H9 (cell line): ENCODE results near the gene USP21. TPM values are rescaled to one million over a fixed set of nuclear protein-coding genes. Genes with fewer than 3 reads are reported as not detected.

ENCODE experiments used
- DNase-seq: peaks from one replicate; pipeline ENCODE4 v3.0.0-alpha.2; 2017
- H2AFZ ChIP-seq: one replicate; pipeline ENCODE4 v1.6.1; 2013; ENCODE audit warnings: mild to moderate bottlenecking, low read length, control low read depth, moderate library complexity
- H2AK5ac ChIP-seq: 2 replicates; pipeline ENCODE4 v1.6.1; 2013; ENCODE audit warnings: low read length, control low read depth, mixed read lengths; ENCODE audit not compliant: insufficient read length
- H2BK120ac ChIP-seq: one replicate; pipeline ENCODE4 v1.6.1; 2013; ENCODE audit warnings: low read depth, mild to moderate bottlenecking, low read length, control low read depth, inconsistent platforms; ENCODE audit not compliant: poor library complexity, severe bottlenecking
- H2BK12ac ChIP-seq: 2 replicates; pipeline ENCODE4 v1.6.1; 2013; ENCODE audit warnings: low read length, control low read depth, mixed read lengths, low read depth; ENCODE audit not compliant: insufficient read length
- H2BK15ac ChIP-seq: 2 replicates; pipeline ENCODE4 v1.6.1; 2013; ENCODE audit warnings: low read depth, low read length, control low read depth
- H2BK20ac ChIP-seq: one replicate; pipeline ENCODE4 v1.6.1; 2013; ENCODE audit warnings: low read depth, mild to moderate bottlenecking, low read length, control low read depth, inconsistent platforms; ENCODE audit not compliant: poor library complexity, severe bottlenecking
- H2BK5ac ChIP-seq: 2 replicates; pipeline ENCODE4 v1.6.1; 2013; ENCODE audit warnings: low read length, control low read depth, mixed read lengths; ENCODE audit not compliant: insufficient read length
- H3K14ac ChIP-seq: 2 replicates; pipeline ENCODE4 v1.6.1; 2013; ENCODE audit warnings: low read length, control low read depth; ENCODE audit not compliant: insufficient read depth
- H3K18ac ChIP-seq: 2 replicates; pipeline ENCODE4 v1.6.1; 2013; ENCODE audit warnings: low read depth, mild to moderate bottlenecking, mixed read lengths, low read length, control low read depth; ENCODE audit not compliant: insufficient read length
- H3K23ac ChIP-seq: 2 replicates; pipeline ENCODE4 v1.6.1; 2013; ENCODE audit warnings: low read length, control low read depth, mixed read lengths, low read depth; ENCODE audit not compliant: insufficient read length
- H3K23me2 ChIP-seq: 2 replicates; pipeline ENCODE4 v1.6.1; 2013; ENCODE audit warnings: low read depth, mild to moderate bottlenecking, mixed read lengths, low read length, control low read depth; ENCODE audit not compliant: insufficient read length, poor library complexity, severe bottlenecking
- H3K27ac ChIP-seq: 2 replicates; pipeline ENCODE4 v1.5.1; 2013; ENCODE audit warnings: low read length, control low read depth, mixed read lengths, low read depth; ENCODE audit not compliant: insufficient read length
- H3K27me3 ChIP-seq: 2 replicates; pipeline ENCODE4 v1.6.1; 2013; ENCODE audit warnings: low read length, control low read depth, inconsistent platforms; ENCODE audit not compliant: insufficient read depth
- H3K4ac ChIP-seq: 2 replicates; pipeline ENCODE4 v1.6.1; 2013; ENCODE audit warnings: low read depth, mild to moderate bottlenecking, control low read depth, inconsistent platforms, low read length, moderate library complexity
- H3K4me1 ChIP-seq: 2 replicates; pipeline ENCODE4 v1.6.1; 2013; ENCODE audit warnings: low read length, control low read depth, inconsistent platforms; ENCODE audit not compliant: insufficient read depth
- H3K4me2 ChIP-seq: 2 replicates; pipeline ENCODE4 v1.6.1; 2013; ENCODE audit warnings: low read length, control low read depth, mixed read lengths; ENCODE audit not compliant: insufficient read length, insufficient read depth
- H3K56ac ChIP-seq: 2 replicates; pipeline ENCODE4 v1.6.1; 2013; ENCODE audit warnings: low read depth, mild to moderate bottlenecking, mixed read lengths, low read length, control low read depth; ENCODE audit not compliant: insufficient read length
- H3K79me1 ChIP-seq: 2 replicates; pipeline ENCODE4 v1.6.1; 2013; ENCODE audit warnings: low read depth, mild to moderate bottlenecking, moderate library complexity, low read length, control low read depth, inconsistent platforms; ENCODE audit not compliant: insufficient read depth, poor library complexity, severe bottlenecking
- H3K79me2 ChIP-seq: 2 replicates; pipeline ENCODE4 v1.6.1; 2013; ENCODE audit warnings: low read length, control low read depth, inconsistent platforms; ENCODE audit not compliant: insufficient read depth
- H3K9ac ChIP-seq: 2 replicates; pipeline ENCODE4 v1.6.1; 2013; ENCODE audit warnings: low read length, control low read depth, mixed read lengths; ENCODE audit not compliant: insufficient read length; ENCODE audit errors: extremely low read depth
- H3K9me3 ChIP-seq: one replicate; pipeline ENCODE4 v1.6.1; 2013; ENCODE audit warnings: low read depth, low read length, inconsistent platforms; ENCODE audit not compliant: control insufficient read depth
- H3T11ph ChIP-seq: one replicate; pipeline ENCODE4 v1.6.1; 2013; ENCODE audit warnings: mild to moderate bottlenecking, low read length, control low read depth, inconsistent platforms
- H4K20me1 ChIP-seq: one replicate; pipeline ENCODE4 v1.6.1; 2013; ENCODE audit not compliant: control insufficient read depth, insufficient read length, insufficient read depth
- H4K5ac ChIP-seq: 2 replicates; pipeline ENCODE4 v1.6.1; 2013; ENCODE audit warnings: low read depth, mild to moderate bottlenecking, mixed read lengths, low read length, control low read depth; ENCODE audit not compliant: insufficient read length
- H4K8ac ChIP-seq: replicated peaks from 2 replicates; pipeline ENCODE4 v1.6.1; 2013; ENCODE audit warnings: low read length, control low read depth, mixed read lengths, low read depth; ENCODE audit not compliant: insufficient read length
- H4K91ac ChIP-seq: 2 replicates; pipeline ENCODE4 v1.6.1; 2013; ENCODE audit warnings: low read depth, mild to moderate bottlenecking, moderate library complexity, mixed read lengths, low read length, control low read depth; ENCODE audit not compliant: insufficient read length
- H3K27ac Mint-ChIP-seq, 3 experiments: 2 replicates in 2 of 3; 3 replicates in 1 of 3; pipeline ENCODE4 v1.8.0; 2020 to 2021; ENCODE audit warnings: mixed read lengths in 3 of 3, mild to moderate bottlenecking in 1 of 3, moderate library complexity in 1 of 3
- H3K27me3 Mint-ChIP-seq: 2 replicates; pipeline ENCODE4 v1.8.0; 2021; ENCODE audit warnings: low read depth, mild to moderate bottlenecking, moderate library complexity, mixed read lengths
- H3K36me3 Mint-ChIP-seq, 3 experiments: 2 replicates in 2 of 3; 3 replicates in 1 of 3; pipeline ENCODE4 v1.8.0; 2020 to 2021; ENCODE audit warnings: low read depth in 3 of 3, mixed read lengths in 3 of 3; ENCODE audit not compliant: insufficient read depth in 1 of 3
- H3K4me1 Mint-ChIP-seq, 2 experiments: 2 replicates each; pipeline ENCODE4 v1.8.0; 2020; ENCODE audit warnings: mixed read lengths in 2 of 2
- H3K4me3 Mint-ChIP-seq, 2 experiments: 2 replicates in 1 of 2; 3 replicates in 1 of 2; pipeline ENCODE4 v1.8.0; 2020 to 2021; ENCODE audit warnings: mild to moderate bottlenecking in 2 of 2, mixed read lengths in 2 of 2, moderate library complexity in 1 of 2
- H3K9me3 Mint-ChIP-seq, 2 experiments: 2 replicates in 1 of 2; 3 replicates in 1 of 2; pipeline ENCODE4 v1.8.0; 2020; ENCODE audit warnings: mild to moderate bottlenecking in 2 of 2, mixed read lengths in 2 of 2, moderate library complexity in 1 of 2
- WGBS: extraction: QIAGEN DNeasy Blood & Tissue Kit; methylation state at CpG from one replicate; pipeline ENCODE4 v1.1.7; 2013; ENCODE audit warnings: missing lambda C conversion rate, low lambda C conversion rate, mixed read lengths; ENCODE audit not compliant: insufficient read length; ENCODE audit errors: extremely low coverage; 5-methylcytosine and 5-hydroxymethylcytosine counted together
- total RNA-seq: library from RNA; stranded (reverse); gene quantifications from 2 replicates; pipeline ENCODE4 v1.2.1, GENCODE V29; 2021
- TF ChIP-seq, protein P1 (sequence below): fragments of 200-600 bp; sonication (generic); conservative IDR thresholded peaks from 3 replicates; pipeline ENCODE4 v1.8.0; 2021; ENCODE audit warnings: antibody characterized with exemption, mild to moderate bottlenecking

The USP21 gene
- total RNA-seq, 1 experiment from 2014 or later = 17.9 TPM

DNA sequence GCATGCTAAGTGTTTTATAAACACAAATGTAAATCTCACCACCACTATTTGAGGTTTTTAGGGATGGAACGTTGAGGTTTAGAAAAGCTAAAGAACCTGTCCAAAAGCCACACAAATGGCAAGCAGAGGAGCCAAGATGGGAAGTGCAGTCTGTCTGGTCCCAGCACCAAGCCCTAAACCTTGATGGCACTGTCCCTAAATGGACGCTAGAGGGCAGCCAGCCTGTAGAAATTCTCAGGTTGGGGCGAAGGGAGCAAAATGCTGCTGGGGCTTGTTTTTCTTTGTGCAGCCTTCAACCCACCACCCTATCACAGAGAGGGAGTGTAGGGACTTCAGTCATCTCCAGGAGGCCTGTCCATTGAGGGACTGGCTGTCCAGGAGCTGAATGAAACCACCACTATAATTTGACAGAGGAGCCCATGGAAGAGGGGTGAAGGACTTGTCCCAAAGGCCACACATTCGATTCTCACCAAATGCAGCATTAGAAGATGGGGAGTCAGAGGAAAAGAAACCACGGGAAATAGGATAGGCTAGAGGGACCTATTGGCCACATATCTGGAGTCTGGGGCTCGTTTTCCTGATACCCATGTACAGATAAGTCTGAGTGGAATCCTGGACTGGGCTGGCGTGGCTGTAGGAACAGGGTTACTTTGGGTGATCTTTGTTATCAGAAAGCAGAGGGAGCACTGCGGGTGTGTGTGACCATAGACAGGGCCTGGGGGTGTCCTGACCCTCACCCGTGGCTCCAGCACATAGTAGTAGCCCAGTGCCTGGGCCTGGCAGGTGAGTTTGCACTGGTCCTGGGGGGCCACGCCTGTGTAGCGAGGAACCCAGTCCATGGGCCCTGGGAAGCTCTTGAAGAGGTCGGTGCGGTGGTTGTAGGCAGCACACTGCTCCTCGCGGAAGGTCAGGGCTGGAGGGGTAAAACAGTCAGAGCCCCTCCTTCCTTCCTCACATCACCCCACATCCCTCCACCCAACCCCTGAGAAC lies 33.5 kb downstream of the USP21 start:
- no peak overlapping the region for H3K9ac ChIP-seq
- H2AFZ ChIP-seq = no peak overlapping the region
- H3K27ac Mint-ChIP-seq = peak overlapping the region in 1 of 3 experiments; percentile 81; a peak in 2 of 7 replicates

More for the DNA sequence above, 33.5 kb downstream of the USP21 start:
- TF ChIP-seq, protein P1, sequence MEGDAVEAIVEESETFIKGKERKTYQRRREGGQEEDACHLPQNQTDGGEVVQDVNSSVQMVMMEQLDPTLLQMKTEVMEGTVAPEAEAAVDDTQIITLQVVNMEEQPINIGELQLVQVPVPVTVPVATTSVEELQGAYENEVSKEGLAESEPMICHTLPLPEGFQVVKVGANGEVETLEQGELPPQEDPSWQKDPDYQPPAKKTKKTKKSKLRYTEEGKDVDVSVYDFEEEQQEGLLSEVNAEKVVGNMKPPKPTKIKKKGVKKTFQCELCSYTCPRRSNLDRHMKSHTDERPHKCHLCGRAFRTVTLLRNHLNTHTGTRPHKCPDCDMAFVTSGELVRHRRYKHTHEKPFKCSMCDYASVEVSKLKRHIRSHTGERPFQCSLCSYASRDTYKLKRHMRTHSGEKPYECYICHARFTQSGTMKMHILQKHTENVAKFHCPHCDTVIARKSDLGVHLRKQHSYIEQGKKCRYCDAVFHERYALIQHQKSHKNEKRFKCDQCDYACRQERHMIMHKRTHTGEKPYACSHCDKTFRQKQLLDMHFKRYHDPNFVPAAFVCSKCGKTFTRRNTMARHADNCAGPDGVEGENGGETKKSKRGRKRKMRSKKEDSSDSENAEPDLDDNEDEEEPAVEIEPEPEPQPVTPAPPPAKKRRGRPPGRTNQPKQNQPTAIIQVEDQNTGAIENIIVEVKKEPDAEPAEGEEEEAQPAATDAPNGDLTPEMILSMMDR = peak; percentile 86
- Mint-ChIP-seq H3K27me3 (no peaks in the 10 kb centered on the region), H3K4me3 (no peak overlapping the region), H3K9me3 (no peaks in the 10 kb centered on the region), H3K4me1 (peaks cover 20 to 25% of the 10 kb centered on the region in 2 experiments), H3K36me3 (peaks cover 0 to 29% (median 16%) of the 10 kb centered on the region in 3 experiments; a peak in 4 of 7 replicates)
- no peaks in the 10 kb centered on the region for H3K9me3 ChIP-seq
- no peak overlapping the region for H3K18ac ChIP-seq
- peaks cover 6% of the 10 kb centered on the region; the same call in 1 of the 2 replicates for H3K4me1 ChIP-seq
- no peaks in the 10 kb centered on the region for H3K79me1 ChIP-seq
- H3K79me2 ChIP-seq = no peaks in the 10 kb centered on the region
- H4K8ac ChIP-seq = no peak overlapping the region
- no peak overlapping the region for H2BK20ac ChIP-seq
- no peak overlapping the region for H3T11ph ChIP-seq
- H3K56ac ChIP-seq = no peak overlapping the region
- no peak overlapping the region for H2BK120ac ChIP-seq
- WGBS = no CpG with 5 or more reads among the region's 15 CpGs
- H3K4me2 ChIP-seq = no peak overlapping the region
- H3K23me2 ChIP-seq = no peaks in the 10 kb centered on the region
- DNase-seq = peak; percentile 74
- H3K27ac ChIP-seq = no peak overlapping the region
- H2BK12ac ChIP-seq = no peak overlapping the region
- no peak overlapping the region for H3K23ac ChIP-seq
- H4K5ac ChIP-seq = no peak overlapping the region
- no peak overlapping the region for H3K4ac ChIP-seq
- H2AK5ac ChIP-seq = no peak overlapping the region
- H2BK5ac ChIP-seq = no peak overlapping the region
- no peak overlapping the region for H2BK15ac ChIP-seq
- H3K14ac ChIP-seq = no peak overlapping the region
- H3K27me3 ChIP-seq = no peaks in the 10 kb centered on the region
- no peaks in the 10 kb centered on the region for H4K20me1 ChIP-seq
- H4K91ac ChIP-seq = no peak overlapping the region
